A204.1 (cell line): ENCODE measurements around the gene TNNT1.

Experiments used
- FAIRE-seq: peaks from 2 replicates; lab custom pipeline; 2012; peaks lifted over from hg19 to GRCh38; lab: Jason Lieb, UNC

TNNT1 gene

DNA sequence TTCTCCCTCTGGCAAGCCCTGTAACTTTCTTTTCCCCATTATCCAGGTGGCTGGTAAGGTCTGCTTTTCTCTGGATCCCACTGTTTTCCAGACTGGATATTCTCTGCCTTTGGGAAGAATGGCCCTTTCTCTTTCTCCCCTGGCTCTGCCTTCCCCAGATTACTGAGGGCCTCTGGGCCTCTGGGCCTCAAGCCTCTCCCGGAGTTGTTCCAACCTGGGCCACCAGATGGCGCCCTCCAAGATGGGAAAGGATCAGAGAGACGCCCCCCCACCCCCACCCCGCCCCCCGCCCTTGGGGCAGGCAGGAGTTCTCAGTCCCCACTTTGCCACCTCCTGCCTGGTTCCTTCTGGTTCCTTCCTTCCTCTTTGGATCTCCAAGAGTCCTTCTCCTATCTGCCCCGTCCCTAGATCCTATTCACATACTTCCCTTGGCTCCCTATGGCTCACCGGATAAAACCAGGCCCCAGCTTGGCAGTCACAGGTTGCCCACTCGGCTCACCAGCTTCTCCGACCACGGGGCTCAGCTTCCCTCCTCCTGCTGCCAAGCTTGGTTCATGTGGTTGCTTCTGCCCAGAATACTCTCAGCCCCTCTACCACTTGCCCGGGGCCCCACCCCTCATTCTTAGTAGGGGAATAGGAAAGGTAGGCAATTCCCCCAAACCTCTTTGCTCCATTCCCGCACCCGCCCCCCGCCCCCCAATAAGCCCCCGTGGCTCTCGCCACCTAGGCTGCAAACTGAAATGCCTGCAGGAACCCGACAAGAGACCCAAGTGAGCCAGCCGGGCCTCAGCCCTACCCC lies 60.3 kb downstream of the TNNT1 start:
- FAIRE-seq, result no peak

DNA sequence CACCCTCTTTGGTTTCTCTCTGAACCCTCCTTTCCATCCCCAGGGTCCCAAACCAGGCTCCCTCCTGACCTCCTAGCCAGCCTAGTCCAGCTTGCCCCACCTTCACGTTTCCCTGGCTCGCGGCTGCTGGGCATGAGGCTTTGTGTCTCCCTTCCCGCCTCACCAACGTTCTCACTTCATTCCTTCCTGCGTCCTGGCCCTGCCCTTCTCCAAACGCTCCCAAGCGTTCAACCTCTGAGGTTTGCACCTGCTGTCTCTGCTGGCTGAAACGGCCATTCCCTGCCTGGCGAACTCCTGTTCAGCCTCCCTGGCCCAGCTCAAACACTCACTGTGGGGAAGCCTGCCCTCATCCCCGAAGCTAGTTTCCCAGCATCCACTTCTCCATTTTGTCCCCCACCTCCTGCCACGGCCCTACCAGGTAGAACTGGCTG lies 61.0 kb downstream of the TNNT1 start:
- FAIRE-seq, result no peak

DNA sequence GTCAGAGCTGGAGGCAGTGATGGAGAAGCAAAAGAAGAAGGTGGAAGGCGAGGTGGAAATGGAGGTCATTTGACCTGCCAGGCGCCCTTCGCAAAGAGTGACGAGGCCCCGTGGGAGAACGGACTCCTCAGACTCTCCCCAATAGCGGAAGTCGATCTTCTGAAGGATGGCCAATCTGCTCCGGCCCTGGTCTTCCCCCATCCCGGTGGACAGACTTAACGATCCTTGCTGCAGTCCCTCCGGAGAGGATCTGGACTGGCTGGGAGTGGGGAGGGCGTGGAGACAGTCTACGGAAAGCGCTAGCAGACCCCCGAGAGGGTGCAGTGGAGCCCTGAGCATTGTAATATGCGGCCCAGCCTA lies 61.5 kb downstream of the TNNT1 start:
- no peak for FAIRE-seq

DNA sequence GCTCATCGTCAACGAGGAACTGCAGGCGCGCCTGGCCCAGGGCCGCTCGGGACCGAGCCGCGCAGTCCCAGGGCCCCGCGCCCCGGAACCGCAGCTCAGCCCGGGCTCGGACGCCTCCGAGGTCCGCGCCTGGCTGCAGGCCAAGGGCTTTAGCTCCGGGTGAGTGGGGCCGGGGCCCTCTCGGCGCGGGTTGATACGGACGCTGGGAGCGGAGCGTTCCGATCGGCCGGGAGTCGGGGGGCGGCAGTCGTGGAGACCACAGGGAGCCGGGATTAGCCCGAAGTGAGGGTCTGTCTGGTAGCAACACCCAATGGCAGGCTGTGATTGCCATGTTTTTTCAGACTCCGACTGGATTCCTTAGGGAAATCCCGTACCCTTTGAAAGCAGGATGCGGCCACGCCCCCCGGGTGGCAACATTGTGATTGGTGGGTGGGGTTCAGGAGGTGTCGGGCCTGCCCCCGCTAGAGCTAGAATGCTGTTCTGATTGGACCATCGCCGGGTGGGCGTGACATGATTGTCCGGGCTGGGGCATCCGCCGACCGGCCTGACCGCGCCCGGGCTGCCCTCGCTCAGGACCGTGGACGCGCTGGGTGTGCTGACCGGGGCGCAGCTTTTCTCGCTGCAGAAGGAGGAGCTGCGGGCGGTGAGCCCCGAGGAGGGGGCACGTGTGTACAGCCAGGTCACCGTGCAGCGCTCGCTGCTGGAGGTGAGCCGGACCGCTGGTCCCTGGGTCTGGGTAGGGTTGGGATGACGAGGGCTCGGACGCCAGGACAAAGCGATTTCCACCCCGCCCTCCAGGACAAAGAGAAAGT lies 62.1 kb downstream of the TNNT1 start:
- no peak for FAIRE-seq

- no peak for FAIRE-seq
Observed at GRCh38 chr19:55085923-55086715, 62.9 kb downstream of the TNNT1 start.

- FAIRE-seq, result no peak
Observed at GRCh38 chr19:55084416-55084815, 64.6 kb downstream of the TNNT1 start.

DNA sequence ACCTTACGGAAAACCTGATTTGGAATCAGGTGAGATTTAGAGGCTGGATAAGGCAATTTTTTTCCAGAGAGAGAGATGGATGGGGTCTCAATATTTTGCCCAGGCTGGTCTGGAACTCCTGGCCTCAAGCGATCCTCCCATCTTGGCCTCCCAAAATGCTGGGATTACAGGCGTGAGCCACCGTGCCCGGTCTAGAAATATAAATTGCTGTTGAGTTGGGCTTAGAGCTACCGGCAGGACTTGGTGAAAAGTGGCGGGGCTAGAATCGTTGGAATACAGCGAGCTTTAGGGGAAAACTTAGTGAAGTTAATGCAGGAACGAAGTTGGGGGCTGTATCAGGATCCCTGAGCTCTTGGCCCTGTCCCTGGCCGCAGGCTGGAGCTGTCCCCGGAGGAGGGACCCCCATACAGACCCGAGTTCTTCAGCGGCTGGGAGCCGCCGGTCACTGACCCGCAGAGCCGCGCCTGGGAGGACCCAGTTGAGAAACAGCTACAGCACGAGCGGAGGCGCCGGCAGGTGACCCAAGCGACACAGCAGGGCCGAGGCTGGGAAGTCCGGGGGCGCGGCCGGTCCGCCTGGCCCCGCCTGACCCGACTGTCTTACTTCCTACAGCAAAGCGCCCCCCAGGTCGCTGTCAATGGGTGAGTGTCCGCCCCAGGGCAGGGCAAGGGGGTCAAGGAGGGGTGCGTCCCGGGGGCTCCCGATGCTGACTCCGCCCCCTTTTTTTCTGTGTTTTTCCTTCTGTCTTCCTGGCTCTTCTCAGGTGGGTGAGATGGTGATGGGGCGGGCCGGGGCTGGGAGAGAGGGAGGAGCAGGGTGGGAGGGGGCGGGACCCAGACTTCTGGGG lies 65.8 kb downstream of the TNNT1 start:
- FAIRE-seq, result no peak
